A549 (cell line): ENCODE measurements around the gene SLC1A2. TPM values are rescaled to one million over a fixed set of nuclear protein-coding genes. Genes with fewer than 3 reads are reported as not detected.

Experiments
- ATAC-seq, 2 experiments: fragments of 200-7000 bp in 1 of 2; fragments of >200 bp in 1 of 2; cut with Nextera tagmentation in 1 of 2; cut with Tn5 transposase in 1 of 2; 3 replicates each; pipeline versions ENCODE4 v1.8.0 to v1.9.1; 2018 to 2020; ENCODE audit warnings: mild to moderate bottlenecking in 1 of 2, moderate library complexity in 1 of 2
- CTCF ChIA-PET: fragments of 300-600 bp; sonication (Branson Sonifier 250); formaldehyde crosslinking; extraction: SDS; loops from one replicate; lab custom pipeline; 2021; ENCODE audit warnings: antibody characterized with exemption, inconsistent platforms; lab: Yijun Ruan, JAX
- POLR2A ChIA-PET: fragments of 350-600 bp; formaldehyde crosslinking; extraction: SDS; loops from one replicate; lab custom pipeline; 2021; ENCODE audit warnings: antibody characterized with exemption, inconsistent platforms; lab: Yijun Ruan, JAX
- DNase-seq, 2 experiments: peaks; one replicate each; pipeline versions ENCODE4 v3.0.0 to v3.0.0-alpha.2; 2011 to 2016; ENCODE audit warnings: low read depth in 1 of 2, low spot score in 1 of 2
- FAIRE-seq: peaks from 2 replicates; lab custom pipeline; 2011; peaks lifted over from hg19 to GRCh38; lab: Jason Lieb, UNC
- H3K27ac ChIP-seq, 2 experiments: fragments of >200 bp; sonication (Bioruptor Twin); formaldehyde crosslinking; 3 replicates each; pipeline ENCODE4 v1.5.1; 2016 to 2017
- H3K4me1 ChIP-seq: fragments of >200 bp; sonication (Bioruptor Twin); formaldehyde crosslinking; 3 replicates; pipeline ENCODE4 v1.6.1; 2016
- H3K4me2 ChIP-seq: fragments of >200 bp; sonication (Bioruptor Twin); formaldehyde crosslinking; 3 replicates; pipeline ENCODE4 v1.6.1; 2016
- H3K4me3 ChIP-seq: fragments of >200 bp; sonication (Bioruptor Twin); formaldehyde crosslinking; 3 replicates; pipeline ENCODE4 v1.5.1; 2016
- H3K9me3 ChIP-seq: fragments of >200 bp; sonication (Bioruptor Twin); formaldehyde crosslinking; 3 replicates; pipeline ENCODE4 v1.6.1; 2016
- BHLHE40 ChIP-seq: IDR thresholded peaks from 2 replicates; pipeline ENCODE4 v1.6.1; 2012; ENCODE audit warnings: low read depth, low read length, inconsistent platforms
- CBX2 ChIP-seq: fragments of 200-600 bp; sonication (generic); IDR thresholded peaks from 2 replicates; pipeline ENCODE4 v1.6.1; 2016; ENCODE audit warnings: low read depth, mild to moderate bottlenecking, borderline replicate concordance
- CEBPB ChIP-seq, 2 experiments: fragments of >200 bp in 1 of 2; sonication (Bioruptor Twin) in 1 of 2; formaldehyde crosslinking in 1 of 2; IDR thresholded peaks; 2 replicates each; pipeline ENCODE4 v1.6.1; 2012 to 2016
- CHD4 ChIP-seq: fragments of 200-600 bp; sonication (generic); IDR thresholded peaks from 2 replicates; pipeline ENCODE4 v1.6.1; 2016; ENCODE audit warnings: antibody characterized with exemption, mild to moderate bottlenecking, borderline replicate concordance
- EP300 ChIP-seq, 2 experiments: fragments of >200 bp; sonication (Bioruptor Twin); formaldehyde crosslinking; IDR thresholded peaks; 2 replicates in 1 of 2; 3 replicates in 1 of 2; pipeline ENCODE4 v1.6.1; 2016 to 2017
- HDAC2 ChIP-seq: fragments of 200-600 bp; sonication (generic); IDR thresholded peaks from 2 replicates; pipeline ENCODE4 v1.6.1; 2016
- HEYL ChIP-seq: fragments of 250-450 bp; sonication (Bioruptor Pico); IDR thresholded peaks from 2 replicates; pipeline ENCODE4 v1.8.0; 2021; ENCODE audit warnings: mild to moderate bottlenecking, moderate library complexity
- HOXB5 ChIP-seq: fragments of 250-450 bp; sonication (Bioruptor Pico); IDR thresholded peaks from 2 replicates; pipeline ENCODE4 v1.5.0; 2020; ENCODE audit warnings: mild to moderate bottlenecking, moderate library complexity
- JUN ChIP-seq, 2 experiments: fragments of >200 bp; sonication (Bioruptor Twin); formaldehyde crosslinking; IDR thresholded peaks; 2 replicates in 1 of 2; 3 replicates in 1 of 2; pipeline ENCODE4 v1.6.1; 2016 to 2017
- KDM5A ChIP-seq: fragments of 200-600 bp; sonication (generic); IDR thresholded peaks from 2 replicates; pipeline ENCODE4 v1.6.1; 2016; ENCODE audit warnings: antibody characterized with exemption, mild to moderate bottlenecking
- MAFK ChIP-seq: fragments of 450-650 bp; IDR thresholded peaks from 2 replicates; pipeline ENCODE4 v1.6.1; 2014; ENCODE audit not compliant: partially characterized antibody
- NR3C1 ChIP-seq: fragments of >200 bp; sonication (Bioruptor Twin); formaldehyde crosslinking; IDR thresholded peaks from 3 replicates; pipeline ENCODE4 v1.6.1; 2017
- PHF8 ChIP-seq: fragments of 200-600 bp; sonication (generic); IDR thresholded peaks from 2 replicates; pipeline ENCODE4 v1.6.1; 2016; ENCODE audit warnings: low read depth, mild to moderate bottlenecking, antibody characterized with exemption, moderate library complexity, borderline replicate concordance
- POLR2AphosphoS2 ChIP-seq: conservative IDR thresholded peaks from 2 replicates; pipeline ENCODE4 v1.6.1; 2012; ENCODE audit warnings: low read length, improper control_type of control experiment, inconsistent platforms
- RARB ChIP-seq: fragments of 250-450 bp; sonication (Bioruptor Pico); IDR thresholded peaks from 2 replicates; pipeline ENCODE4 v1.8.0; 2021; ENCODE audit warnings: mild to moderate bottlenecking, moderate library complexity
- RCOR1 ChIP-seq: fragments of 150-350 bp; IDR thresholded peaks from 2 replicates; pipeline ENCODE4 v1.6.1; 2014; ENCODE audit warnings: antibody characterized with exemption, low read length, low read depth
- SREBF2 ChIP-seq: fragments of 450-650 bp; IDR thresholded peaks from 2 replicates; pipeline ENCODE4 v1.6.1; 2014; ENCODE audit warnings: mild to moderate bottlenecking, moderate library complexity
- ZC3H11A ChIP-seq: fragments of 450-650 bp; IDR thresholded peaks from 2 replicates; pipeline ENCODE4 v1.6.1; 2014; ENCODE audit warnings: antibody characterized with exemption, mild to moderate bottlenecking
- ZFP36 ChIP-seq: fragments of 450-650 bp; IDR thresholded peaks from 2 replicates; pipeline ENCODE4 v1.6.1; 2014; ENCODE audit warnings: borderline replicate concordance; ENCODE audit not compliant: partially characterized antibody
- ZNF302 ChIP-seq: fragments of 250-450 bp; sonication (Bioruptor Pico); IDR thresholded peaks from 2 replicates; pipeline ENCODE4 v1.9.0; 2021; ENCODE audit warnings: inconsistent platforms, mild to moderate bottlenecking, moderate library complexity
- WGBS: methylation state at CpG from one replicate; pipeline ENCODE4 v1.1.6; 2017; ENCODE audit errors: missing lambda C conversion rate; 5-methylcytosine and 5-hydroxymethylcytosine counted together
- polyA plus RNA-seq, 4 experiments: library from polyadenylated mRNA; depleted of rRNA in 3 of 4; stranded (reverse); fragments of >200 nt; fragmentation: RNase III in 1 of 4; extraction: RNeasy Plus Mini Kit Qiagen cat#74134 plus additional on column Dnase treatment in 1 of 4; gene quantifications; 2 replicates in 3 of 4; 3 replicates in 1 of 4; pipeline ENCODE4 v1.2.3, GENCODE V29; 2011 to 2017
- TF ChIP-seq, protein P1 (sequence below): IDR thresholded peaks from 2 replicates; pipeline ENCODE4 v1.6.1; 2012; ENCODE audit warnings: low read depth, borderline replicate concordance
- TF ChIP-seq, protein P2 (sequence below): fragments of 200-600 bp; sonication (generic); IDR thresholded peaks from 2 replicates; pipeline ENCODE4 v1.6.1; 2016; ENCODE audit warnings: antibody characterized with exemption, mild to moderate bottlenecking, moderate library complexity
- TF ChIP-seq, protein P3 (sequence below): fragments of >200 bp; sonication (Bioruptor Twin); formaldehyde crosslinking; IDR thresholded peaks from 2 replicates; pipeline ENCODE4 v1.6.1; 2016

SLC1A2 gene
- polyA plus RNA-seq, 2 of the 4 experiments (the other 2 are of a cell fraction) = 0.01 to 0.14 TPM

DNA sequence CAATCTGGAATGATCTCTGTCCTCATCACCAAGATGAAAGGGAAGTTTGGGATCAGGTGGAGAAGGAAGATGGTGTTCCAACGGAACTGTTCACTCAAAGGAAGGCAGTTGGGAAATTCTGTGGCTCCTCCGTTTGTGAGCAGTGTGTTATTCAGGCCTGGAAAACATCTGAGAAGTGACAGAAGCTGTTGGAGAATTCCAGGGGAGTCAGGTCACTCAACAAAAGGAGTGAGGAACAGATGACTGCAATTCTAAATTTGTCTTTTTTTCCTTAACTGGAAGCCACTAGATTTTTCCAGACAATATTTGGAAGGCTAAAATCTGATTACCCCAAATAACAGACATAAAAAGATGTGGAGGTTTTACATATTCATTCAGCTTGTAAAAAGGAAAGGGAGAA lies 172.6 kb downstream of the SLC1A2 start:
- DNase-seq (no peak), ATAC-seq (no peak), FAIRE-seq (no peak)
- no peak overlapping the region for H3K27ac ChIP-seq
- H3K4me1 ChIP-seq = no peaks in the 10 kb centered on the region
- TF ChIP-seq HEYL (no peak), KDM5A (no peak), SREBF2 (no peak), RCOR1 (no peak)
- H3K9me3 ChIP-seq = no peaks in the 10 kb centered on the region
- no peak overlapping the region for H3K4me2 ChIP-seq
- 19% methylated on average over 2 of the region's 2 CpGs for WGBS
- no peak overlapping the region for H3K4me3 ChIP-seq
- POLR2A ChIA-PET = no interaction called here
- CTCF ChIA-PET = interaction anchor here (1.2 to 2.1 kb wide), 3 partner anchors 9 to 145 kb away, joined by 3 to 7 read pairs (median 3); no protein-coding TSS in a partner anchor

DNA sequence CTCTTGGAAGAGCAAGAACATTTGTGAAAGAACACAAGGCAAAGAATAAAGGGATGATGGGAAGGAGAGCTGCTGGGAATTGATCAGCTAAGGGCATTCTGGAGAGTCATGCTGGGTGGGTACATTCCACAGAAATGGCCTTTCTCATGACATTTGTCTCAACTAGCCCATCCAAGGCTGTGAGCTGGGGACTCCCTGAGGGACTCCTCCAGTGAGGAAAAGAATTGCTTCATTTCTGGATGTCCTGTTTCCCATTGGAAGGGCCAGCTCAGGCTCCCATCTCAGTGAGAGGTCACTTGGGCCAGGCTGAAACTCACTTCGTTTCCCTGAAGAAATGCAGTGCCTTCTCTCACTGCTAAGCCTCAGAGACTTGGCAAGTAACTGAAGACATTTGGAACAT lies 173.6 kb downstream of the SLC1A2 start:
- Histone ChIP-seq H3K4me1 (no peaks in the 10 kb centered on the region), H3K27ac (no peak overlapping the region), H3K4me3 (no peak overlapping the region), H3K4me2 (no peak overlapping the region), H3K9me3 (no peaks in the 10 kb centered on the region)
- FAIRE-seq (no peak), ATAC-seq (no peak), DNase-seq (no peak)
- no peak for TF ChIP-seq BHLHE40
- TF ChIP-seq, protein P1, sequence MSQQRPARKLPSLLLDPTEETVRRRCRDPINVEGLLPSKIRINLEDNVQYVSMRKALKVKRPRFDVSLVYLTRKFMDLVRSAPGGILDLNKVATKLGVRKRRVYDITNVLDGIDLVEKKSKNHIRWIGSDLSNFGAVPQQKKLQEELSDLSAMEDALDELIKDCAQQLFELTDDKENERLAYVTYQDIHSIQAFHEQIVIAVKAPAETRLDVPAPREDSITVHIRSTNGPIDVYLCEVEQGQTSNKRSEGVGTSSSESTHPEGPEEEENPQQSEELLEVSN = no peak
- no peak for TF ChIP-seq EP300 (IDR thresholded peaks at IDR 0.05)
- TF ChIP-seq PHF8 = no peak
- TF ChIP-seq, protein P2, sequence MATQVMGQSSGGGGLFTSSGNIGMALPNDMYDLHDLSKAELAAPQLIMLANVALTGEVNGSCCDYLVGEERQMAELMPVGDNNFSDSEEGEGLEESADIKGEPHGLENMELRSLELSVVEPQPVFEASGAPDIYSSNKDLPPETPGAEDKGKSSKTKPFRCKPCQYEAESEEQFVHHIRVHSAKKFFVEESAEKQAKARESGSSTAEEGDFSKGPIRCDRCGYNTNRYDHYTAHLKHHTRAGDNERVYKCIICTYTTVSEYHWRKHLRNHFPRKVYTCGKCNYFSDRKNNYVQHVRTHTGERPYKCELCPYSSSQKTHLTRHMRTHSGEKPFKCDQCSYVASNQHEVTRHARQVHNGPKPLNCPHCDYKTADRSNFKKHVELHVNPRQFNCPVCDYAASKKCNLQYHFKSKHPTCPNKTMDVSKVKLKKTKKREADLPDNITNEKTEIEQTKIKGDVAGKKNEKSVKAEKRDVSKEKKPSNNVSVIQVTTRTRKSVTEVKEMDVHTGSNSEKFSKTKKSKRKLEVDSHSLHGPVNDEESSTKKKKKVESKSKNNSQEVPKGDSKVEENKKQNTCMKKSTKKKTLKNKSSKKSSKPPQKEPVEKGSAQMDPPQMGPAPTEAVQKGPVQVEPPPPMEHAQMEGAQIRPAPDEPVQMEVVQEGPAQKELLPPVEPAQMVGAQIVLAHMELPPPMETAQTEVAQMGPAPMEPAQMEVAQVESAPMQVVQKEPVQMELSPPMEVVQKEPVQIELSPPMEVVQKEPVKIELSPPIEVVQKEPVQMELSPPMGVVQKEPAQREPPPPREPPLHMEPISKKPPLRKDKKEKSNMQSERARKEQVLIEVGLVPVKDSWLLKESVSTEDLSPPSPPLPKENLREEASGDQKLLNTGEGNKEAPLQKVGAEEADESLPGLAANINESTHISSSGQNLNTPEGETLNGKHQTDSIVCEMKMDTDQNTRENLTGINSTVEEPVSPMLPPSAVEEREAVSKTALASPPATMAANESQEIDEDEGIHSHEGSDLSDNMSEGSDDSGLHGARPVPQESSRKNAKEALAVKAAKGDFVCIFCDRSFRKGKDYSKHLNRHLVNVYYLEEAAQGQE = no peak
- TF ChIP-seq CEBPB (IDR thresholded peaks at IDR 0.05) = no peak
- no peak for TF ChIP-seq NR3C1
- no peak for TF ChIP-seq ZNF302 (CRISPR knock-in tag)
- no peak for TF ChIP-seq ZC3H11A
- CTCF ChIA-PET = interaction anchor here (1.1 to 2.1 kb wide), 4 partner anchors 8 to 146 kb away, joined by 3 to 7 read pairs (median 4); no protein-coding TSS in a partner anchor
- POLR2A ChIA-PET = no interaction called here
- 38% methylated on average over 1 of the region's 1 CpG for WGBS

DNA sequence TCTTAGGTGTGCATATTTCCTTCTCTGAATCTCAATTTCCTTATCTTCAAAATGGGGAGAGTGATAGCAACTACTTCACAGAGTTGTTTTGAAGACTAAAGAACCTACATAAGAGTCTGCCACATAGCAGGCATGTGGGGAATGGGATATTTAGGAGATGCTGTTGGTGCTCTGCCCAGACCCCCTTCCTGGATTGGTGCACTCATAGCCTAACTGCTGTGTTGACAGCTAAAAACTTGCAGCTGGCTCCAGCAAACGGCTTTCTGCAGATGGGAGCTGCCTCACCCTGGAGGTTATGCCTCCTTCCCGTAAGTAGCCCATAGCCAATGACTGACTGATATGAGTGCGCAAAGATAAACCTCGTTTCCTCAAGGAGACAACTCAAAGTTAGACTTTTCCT lies 174.3 kb downstream of the SLC1A2 start:
- H3K4me3 ChIP-seq = no peak overlapping the region
- ChIA-PET CTCF (interaction anchor here (0.8 to 2.1 kb wide), 2 partner anchors 18 to 147 kb away, joined by 3 to 7 read pairs; no protein-coding TSS in a partner anchor), POLR2A (no interaction called here)
- H3K9me3 ChIP-seq = no peaks in the 10 kb centered on the region
- ATAC-seq (no peak), FAIRE-seq (no peak), DNase-seq (no peak)
- H3K27ac ChIP-seq = no peak overlapping the region
- WGBS = 71% methylated on average over 4 of the region's 4 CpGs
- no peak overlapping the region for H3K4me2 ChIP-seq
- no peaks in the 10 kb centered on the region for H3K4me1 ChIP-seq
- TF ChIP-seq ZFP36 = no peak
- TF ChIP-seq CBX2 = no peak
- TF ChIP-seq, protein P3, sequence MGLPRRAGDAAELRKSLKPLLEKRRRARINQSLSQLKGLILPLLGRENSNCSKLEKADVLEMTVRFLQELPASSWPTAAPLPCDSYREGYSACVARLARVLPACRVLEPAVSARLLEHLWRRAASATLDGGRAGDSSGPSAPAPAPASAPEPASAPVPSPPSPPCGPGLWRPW = no peak
- no peak for TF ChIP-seq PHF8
- TF ChIP-seq HDAC2 = no peak
- TF ChIP-seq ZNF302 (CRISPR knock-in tag) = no peak
- no peak for TF ChIP-seq HEYL
- no peak for TF ChIP-seq CHD4
- no peak for TF ChIP-seq RARB
- TF ChIP-seq HOXB5 = no peak
- TF ChIP-seq POLR2AphosphoS2 = no peak
- TF ChIP-seq JUN (IDR thresholded peaks at IDR 0.05) = no peak
- TF ChIP-seq MAFK = no peak
- TF ChIP-seq, protein P2 = no peak
